LNCAP (cell line): ENCODE data around the gene KCNJ13.

Source experiments
- CTCF ChIP-seq: fragments of 450-650 bp; IDR thresholded peaks from 2 replicates; pipeline ENCODE4 v1.5.1; 2017; ENCODE audit warnings: mild to moderate bottlenecking

KCNJ13 gene

GRCh38 chr2:232781765-232782164 is 5.4 kb upstream of the KCNJ13 start:
- TF ChIP-seq CTCF = no peak

- no peak for TF ChIP-seq CTCF
Observed at GRCh38 chr2:232779934-232780333, 3.6 kb upstream of the KCNJ13 start.

GRCh38 chr2:232779465-232779864 is 3.1 kb upstream of the KCNJ13 start:
- TF ChIP-seq CTCF = no peak

- TF ChIP-seq CTCF = no peak
Observed at GRCh38 chr2:232777276-232777675, 911 bp upstream of the KCNJ13 start.

- TF ChIP-seq CTCF = no peak
Observed at GRCh38 chr2:232773815-232774214, 2.5 kb downstream of the KCNJ13 start.

GRCh38 chr2:232772531-232772930 is 3.8 kb downstream of the KCNJ13 start:
- no peak for TF ChIP-seq CTCF

GRCh38 chr2:232771870-232772269 is 4.5 kb downstream of the KCNJ13 start:
- no peak for TF ChIP-seq CTCF

- no peak for TF ChIP-seq CTCF
Observed at GRCh38 chr2:232770207-232770606, 6.2 kb downstream of the KCNJ13 start.
